IMR-90 (cell line): ENCODE results near the gene RAD51B.

Experiments
- CHD1 ChIP-seq: IDR thresholded peaks from 2 replicates; pipeline ENCODE4 v1.6.1; 2012; ENCODE audit warnings: low read depth, low read length, improper control_type of control experiment
- FOS ChIP-seq: fragments of 150-350 bp; IDR thresholded peaks from 2 replicates; pipeline ENCODE4 v1.6.1; 2016; ENCODE audit warnings: low read depth, low read length
- MAZ ChIP-seq: IDR thresholded peaks from 2 replicates; pipeline ENCODE4 v1.6.1; 2012; ENCODE audit warnings: low read depth, mild to moderate bottlenecking, low read length, improper control_type of control experiment, moderate library complexity, borderline replicate concordance
- POLR2A ChIP-seq: IDR thresholded peaks from 2 replicates; pipeline ENCODE4 v1.6.1; 2012; ENCODE audit warnings: mild to moderate bottlenecking, low read depth, low read length
- RAD21 ChIP-seq: IDR thresholded peaks from 2 replicates; pipeline ENCODE4 v1.6.1; 2012; ENCODE audit warnings: low read length, improper control_type of control experiment
- TF ChIP-seq, protein P1 (sequence below): conservative IDR thresholded peaks from 2 replicates; pipeline ENCODE4 v1.5.1; 2012; ENCODE audit warnings: mild to moderate bottlenecking, low read depth, low read length, improper control_type of control experiment

DNA sequence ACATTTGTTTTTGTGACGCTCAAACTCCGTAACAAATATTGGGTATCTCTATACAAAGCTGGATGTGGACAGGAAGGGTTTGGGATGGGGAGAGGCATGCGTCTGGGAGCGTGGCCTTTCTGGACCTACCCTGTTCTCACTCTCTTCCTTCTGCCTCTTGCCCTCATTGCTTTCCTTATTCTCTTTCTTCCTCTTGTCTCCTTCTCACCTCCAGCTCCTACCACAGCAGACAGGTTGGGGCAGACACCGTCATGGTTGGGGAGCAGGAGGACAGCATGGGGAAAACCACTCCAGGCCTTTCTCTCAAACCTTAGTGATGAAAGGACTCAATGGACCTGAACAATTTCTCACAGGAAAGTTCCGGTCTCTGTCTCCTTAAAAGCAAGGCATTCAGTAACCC is 465.3 kb downstream of the RAD51B start:
- TF ChIP-seq, protein P1, sequence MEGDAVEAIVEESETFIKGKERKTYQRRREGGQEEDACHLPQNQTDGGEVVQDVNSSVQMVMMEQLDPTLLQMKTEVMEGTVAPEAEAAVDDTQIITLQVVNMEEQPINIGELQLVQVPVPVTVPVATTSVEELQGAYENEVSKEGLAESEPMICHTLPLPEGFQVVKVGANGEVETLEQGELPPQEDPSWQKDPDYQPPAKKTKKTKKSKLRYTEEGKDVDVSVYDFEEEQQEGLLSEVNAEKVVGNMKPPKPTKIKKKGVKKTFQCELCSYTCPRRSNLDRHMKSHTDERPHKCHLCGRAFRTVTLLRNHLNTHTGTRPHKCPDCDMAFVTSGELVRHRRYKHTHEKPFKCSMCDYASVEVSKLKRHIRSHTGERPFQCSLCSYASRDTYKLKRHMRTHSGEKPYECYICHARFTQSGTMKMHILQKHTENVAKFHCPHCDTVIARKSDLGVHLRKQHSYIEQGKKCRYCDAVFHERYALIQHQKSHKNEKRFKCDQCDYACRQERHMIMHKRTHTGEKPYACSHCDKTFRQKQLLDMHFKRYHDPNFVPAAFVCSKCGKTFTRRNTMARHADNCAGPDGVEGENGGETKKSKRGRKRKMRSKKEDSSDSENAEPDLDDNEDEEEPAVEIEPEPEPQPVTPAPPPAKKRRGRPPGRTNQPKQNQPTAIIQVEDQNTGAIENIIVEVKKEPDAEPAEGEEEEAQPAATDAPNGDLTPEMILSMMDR = no peak
- no peak for TF ChIP-seq POLR2A
- no peak for TF ChIP-seq MAZ
- no peak for TF ChIP-seq CHD1
- no peak for TF ChIP-seq FOS
- TF ChIP-seq RAD21 = no peak
